ENCODE results near the gene TULP4.
"Not testable (repeated sequence)": the region's sequence is repeated elsewhere in the genome, so short reads cannot be mapped to it uniquely, and the experiment has no call there.

The TULP4 gene

DNA sequence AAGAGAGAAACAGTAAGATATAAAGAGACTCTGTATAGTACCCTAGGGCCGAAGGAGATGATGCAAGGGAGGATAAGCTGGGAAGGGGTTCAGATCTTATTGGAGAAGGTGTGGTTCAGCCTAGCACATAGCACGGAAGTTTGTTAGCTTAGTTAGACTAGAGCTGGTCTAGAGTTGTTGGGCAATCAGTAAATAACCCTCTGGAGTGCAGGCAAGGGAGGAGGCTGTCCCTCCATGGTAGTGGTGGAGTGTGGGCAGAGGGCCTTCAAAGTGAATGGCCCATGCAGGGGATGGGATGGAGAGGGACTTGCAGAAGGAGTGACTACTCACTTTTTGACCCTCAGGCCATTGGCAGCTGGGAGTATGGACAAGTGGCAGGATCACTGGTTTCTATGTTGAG, 20.0 kb downstream of the TULP4 start:
- no peak for DNase-seq

DNA sequence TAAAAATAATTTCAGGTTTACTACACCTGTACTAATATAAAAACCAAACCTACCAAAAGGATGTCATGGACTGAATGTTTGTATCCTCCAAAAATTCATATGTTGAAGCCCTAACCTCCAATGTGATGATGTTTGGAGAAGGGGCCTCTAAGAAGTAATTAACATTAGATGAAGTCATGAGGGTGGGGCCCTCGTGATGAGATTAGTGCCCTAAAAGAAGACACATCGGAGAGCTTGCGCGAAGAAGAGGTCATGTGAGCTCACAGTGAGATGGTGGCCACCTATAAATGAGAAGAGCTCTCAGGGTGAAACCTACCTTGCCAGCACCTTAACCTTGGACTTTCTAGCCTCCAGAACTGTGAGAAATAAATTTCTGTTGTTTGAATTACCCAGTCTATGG, 20.8 kb downstream of the TULP4 start:
- no peak for DNase-seq

GRCh38 chr6:158334534-158334933, 22.3 kb downstream of the TULP4 start:
- no peak for DNase-seq

- no peak for DNase-seq
Measured at GRCh38 chr6:158337332-158337731, 25.1 kb downstream of the TULP4 start.

- DNase-seq = no peak
Measured at GRCh38 chr6:158338311-158339112, 26.2 kb downstream of the TULP4 start.

DNA sequence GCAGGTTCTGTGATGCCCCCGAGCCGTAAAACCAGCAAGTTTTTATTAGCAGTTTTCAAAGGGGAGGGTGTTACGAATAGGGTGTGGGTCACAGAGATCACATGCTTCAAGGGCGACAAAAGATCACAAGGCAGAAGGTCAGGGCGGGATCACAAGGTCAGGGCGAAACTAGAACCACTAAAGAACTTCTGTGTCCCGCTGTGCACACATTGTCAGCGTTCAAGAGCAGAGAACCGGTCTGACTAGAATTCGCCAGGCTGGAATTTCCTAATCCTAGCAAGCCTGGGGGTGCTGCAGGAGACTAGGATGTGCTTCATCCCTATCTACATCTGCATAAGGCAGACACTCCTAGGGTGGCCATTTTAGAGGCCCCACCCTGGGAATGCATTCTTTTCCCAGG, 26.9 kb downstream of the TULP4 start:
- not testable (repeated sequence) for DNase-seq

GRCh38 chr6:158340252-158340651, 28.0 kb downstream of the TULP4 start:
- no peak for DNase-seq

DNA sequence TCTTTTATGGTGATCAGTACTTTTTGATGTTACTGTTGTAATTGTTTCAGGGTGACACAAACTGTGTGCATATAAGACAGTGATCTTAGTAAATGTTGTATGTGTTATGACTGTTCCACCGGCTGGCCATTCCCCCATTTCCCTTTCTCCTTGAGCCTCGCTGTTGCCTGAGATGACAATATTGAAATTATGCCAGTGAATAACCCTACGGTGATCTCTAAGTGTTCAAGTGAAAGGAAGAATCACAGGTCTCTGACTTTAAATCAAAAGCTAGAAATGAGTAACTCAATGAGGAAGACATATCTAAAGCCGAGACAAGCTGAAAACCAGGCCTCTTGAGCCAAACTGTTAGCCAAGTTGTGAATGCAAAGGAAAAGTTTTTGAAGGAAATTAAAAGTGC, 32.3 kb downstream of the TULP4 start:
- DNase-seq = no peak

DNA sequence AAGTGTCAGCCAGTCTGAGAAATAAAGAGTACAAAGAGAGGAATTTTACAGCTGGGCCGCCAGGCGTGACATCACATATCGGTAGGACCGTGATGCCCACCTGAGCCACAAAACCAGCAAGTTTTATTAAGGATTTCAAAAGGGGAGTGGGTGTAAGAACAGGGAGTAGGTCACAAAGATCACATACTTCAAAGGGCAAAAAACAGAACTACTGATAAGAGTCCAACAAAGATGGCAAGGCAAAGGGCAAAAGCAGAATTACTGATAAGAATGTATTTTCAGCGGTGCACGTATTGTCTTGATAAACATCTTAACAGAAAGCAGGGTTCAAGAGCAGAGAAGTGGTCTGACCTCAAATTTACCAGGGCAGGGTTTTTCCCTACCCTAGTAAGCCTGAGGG, 33.2 kb downstream of the TULP4 start:
- DNase-seq = not testable (repeated sequence)

DNA sequence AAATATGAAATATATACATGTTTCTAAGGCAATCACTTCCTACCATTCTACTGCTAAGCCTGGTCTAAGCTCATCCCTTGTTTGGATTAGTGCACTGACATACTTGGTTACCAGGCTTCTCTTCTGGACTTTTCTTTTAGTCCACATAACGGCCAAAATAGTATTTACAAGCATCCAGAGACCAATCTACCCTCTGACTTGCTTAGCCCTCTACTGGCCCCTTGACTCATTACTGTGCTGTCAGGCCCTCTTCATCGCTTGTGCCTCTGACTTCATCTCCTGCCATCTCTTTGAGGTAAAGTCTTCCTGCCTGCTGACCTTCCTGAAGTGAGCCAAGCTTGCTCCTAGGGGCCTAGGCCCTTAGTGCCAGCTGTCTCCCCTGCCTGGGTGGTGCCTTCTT, 35.1 kb downstream of the TULP4 start:
- no peak for DNase-seq

DNA sequence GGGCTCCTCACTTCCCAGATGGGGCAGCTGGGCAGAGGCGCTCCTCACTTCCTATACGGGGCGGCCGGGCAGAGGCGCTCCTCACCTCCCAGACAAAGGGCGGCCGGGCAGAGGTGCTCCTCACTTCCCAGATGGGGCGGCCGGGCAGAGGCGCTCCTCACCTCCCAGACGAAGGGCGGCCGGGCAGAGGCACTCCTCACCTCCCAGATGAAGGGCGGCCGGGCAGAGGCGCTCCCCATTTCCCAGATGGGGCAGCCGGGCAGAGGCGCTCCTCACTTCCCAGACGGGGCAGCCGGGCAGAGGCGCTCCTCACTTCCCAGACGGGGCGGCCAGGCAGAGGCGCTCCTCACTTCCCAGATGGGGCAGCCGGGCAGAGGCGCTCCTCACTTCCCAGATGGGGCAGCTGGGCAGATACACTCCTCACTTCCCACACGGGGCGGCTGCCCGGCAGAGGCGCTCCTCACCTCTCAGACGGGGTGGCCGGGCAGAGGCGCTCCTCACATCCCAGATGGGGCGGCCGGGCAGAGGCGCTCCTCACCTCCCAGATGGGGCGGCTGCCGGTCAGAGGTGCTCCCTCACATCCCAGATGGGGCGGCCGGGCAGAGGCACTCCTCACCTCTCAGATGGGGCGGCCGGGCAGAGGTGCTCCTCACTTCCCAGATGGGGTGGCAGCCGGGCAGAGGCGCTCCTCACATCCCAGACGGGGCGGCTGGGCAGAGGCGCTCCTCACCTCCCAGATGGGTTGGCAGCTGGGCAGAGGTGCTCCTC, 36.7 kb downstream of the TULP4 start:
- DNase-seq = not testable (repeated sequence)

- DNase-seq = not testable (repeated sequence)
Measured at GRCh38 chr6:158349505-158350275, 37.4 kb downstream of the TULP4 start.

DNA sequence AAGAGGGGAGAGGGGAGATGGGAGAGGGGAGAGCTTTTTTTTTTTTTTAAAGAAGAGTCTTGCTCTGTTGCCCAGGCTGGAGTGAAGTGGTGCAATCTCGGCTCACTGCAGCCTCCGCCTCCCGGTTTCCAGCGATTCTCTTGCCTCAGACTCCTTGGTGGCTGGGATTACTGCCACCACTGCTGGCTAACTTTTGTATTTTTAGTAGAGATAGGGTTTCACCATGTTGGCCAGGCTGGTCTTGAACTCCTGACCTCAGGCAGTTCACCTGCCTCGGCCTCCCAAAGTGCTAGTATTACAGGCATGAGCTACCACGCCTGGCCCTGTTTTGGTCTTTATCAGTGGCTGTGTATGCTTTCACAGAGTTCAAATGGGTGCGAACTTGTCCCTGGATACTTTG, 38.5 kb downstream of the TULP4 start:
- DNase-seq = not testable (repeated sequence)

DNA sequence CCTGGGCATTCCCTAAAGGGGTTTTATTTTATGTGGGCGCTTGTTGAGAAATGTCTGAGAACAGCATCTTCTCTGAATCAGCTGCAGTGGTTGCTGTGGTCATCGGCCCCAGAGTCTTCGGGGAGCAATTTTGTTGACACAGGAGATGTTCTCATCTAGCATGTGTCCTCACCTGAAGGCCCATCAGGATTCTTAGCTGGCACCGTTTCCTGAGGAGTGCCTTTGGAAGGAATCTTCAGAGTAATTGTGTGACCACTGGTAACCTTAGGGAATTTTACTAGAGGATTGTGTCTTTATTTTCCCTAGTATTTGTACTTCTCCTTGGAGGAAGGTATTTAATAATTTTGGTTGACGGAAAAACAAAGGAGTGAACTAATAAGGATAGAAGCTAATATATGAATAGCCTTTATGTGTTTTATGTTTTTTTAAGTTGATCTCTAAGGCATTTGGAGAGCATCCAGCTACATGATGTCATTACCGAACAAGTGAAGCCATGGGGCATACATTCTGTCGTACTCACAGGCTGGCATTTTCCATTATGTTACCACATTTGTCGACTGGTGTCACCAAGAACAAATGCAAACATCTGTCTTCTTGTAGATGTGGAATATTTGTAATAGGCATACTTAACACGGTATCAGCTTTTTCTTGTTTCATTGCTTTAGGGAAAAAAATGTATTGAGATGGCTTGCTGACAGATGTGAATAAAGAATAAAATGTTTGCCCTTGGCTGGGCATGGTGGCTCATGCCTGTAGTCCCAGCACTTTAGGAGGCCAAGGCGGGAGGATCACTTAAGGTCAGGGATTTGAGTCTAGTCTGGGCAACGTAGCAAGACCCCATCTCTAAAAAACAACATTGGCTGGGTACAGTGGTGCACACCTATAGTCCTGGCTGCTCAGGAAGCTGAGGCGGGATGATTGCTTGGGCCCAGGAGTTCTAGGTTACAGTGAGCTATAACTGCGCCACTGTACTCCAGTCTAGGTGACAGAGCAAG, 41.9 kb downstream of the TULP4 start:
- no peak for DNase-seq

GRCh38 chr6:158356586-158357546, 44.6 kb downstream of the TULP4 start:
- no peak for DNase-seq

DNA sequence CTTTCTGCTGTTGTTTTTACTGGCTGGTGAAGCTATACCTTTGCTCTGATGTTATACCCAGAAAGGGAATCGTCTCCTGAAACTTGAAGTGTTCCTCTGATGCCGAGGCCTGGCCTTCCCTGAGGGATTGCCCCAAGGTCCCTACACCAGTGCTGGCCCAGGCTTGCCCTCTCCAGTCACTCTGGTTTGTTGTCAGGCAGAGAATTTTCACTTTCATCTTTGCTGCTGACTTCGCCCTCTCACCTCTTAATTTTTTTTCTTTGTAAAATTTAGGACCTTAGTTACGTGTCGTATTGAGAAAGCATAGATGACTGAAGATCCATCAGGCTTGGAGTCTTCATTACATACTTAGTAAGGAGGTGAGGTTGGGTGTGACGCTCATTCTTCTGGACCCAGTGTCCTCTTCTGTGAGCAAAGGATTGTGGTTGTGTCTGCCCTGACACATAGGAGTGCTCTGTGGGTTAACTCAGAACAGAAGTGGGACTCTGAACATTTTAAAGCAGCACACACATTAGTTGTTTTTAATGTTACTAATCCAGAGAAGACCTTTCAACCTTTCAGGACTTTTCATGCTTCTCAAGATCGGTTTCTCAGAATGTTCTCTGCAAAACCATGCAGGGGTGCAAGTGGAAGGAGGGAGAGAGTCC, 45.4 kb downstream of the TULP4 start:
- DNase-seq = no peak

DNA sequence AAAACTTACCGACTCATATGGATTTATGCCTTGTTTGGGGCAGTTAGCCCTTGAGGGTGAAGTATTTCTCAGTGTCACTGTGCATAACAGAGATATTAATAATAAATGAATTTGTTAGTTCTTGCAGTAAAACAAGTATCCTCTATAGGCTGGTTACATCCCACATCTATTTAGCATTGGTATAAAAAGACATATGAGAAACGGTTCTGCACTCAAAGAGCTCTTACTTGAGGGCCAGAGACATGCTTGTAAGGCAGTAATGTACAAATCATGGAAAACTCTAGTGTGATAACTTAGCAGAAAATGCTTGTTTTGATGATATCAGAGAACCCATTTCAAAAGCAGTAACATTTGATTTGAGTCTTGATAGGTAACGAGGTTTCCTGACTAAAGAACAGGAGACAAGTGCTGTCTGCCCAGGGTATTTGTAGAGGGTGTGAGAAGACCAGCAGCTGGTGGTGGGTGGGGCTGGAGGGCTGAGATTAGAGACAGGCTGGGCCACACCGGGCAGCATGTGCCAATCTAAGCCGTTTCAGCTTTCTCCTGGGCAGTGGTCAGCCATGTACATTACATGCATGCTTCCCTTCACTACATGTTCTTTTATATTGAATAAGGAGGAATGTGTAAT, 46.3 kb downstream of the TULP4 start:
- no peak for DNase-seq

DNA sequence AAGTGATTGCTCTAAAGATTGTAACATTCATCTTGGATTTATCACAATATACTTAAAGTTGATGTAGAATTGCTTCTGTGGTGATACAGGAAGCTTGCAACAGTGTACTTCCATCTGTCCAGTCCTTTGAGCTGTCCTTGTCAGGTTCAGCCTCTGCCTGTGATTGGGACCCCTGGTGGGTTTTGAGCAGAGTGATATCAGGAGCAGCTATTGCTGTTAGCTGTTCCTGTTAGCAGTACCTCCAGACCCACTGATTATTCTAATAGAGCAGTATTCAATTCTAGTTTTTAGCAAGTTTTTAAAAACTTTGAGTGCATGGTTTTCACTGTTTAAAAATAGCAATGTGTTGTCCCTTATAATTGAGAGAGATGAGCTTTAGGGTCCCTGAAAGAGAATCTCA, 48.8 kb downstream of the TULP4 start:
- no peak for DNase-seq

DNA sequence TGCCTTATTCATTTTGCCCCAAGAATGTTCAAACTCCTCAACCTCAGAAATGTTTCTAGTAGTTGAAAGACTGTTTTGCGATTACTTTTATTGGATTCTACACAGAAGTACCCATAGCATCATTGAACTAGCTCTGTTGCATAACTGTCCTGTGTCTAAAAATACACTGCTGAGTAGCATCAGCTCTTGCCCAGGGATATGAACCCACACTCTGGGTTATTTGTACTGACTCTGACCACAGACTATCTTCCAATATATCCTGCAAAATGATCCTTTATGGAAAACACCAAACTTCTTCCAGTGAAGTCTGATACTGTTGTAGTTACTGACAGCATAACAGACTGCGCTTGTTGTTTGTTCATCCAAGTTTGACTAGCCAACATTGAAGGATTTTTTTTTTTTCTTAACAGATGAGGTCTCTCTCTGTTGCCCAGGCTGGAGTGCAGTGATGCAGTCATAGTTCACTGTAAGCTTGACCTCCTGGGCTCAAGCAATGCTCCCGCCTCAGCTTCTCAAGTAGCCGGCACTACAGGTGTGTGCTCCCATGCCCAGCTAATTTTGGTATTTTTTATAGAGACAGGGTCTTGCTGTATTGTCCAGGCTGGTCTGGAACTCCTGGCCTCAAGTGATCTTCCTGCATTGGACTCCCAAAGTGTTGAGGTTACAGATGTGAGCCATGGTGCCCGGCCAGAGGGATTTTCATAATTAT, 49.9 kb downstream of the TULP4 start:
- no peak for DNase-seq
